ENCODE measurements around the gene ZNF184. TPM values are rescaled to one million over a fixed set of nuclear protein-coding genes. Genes with fewer than 3 reads are reported as not detected.
A peak's percentile ranks its signal among the peaks of the same experiment; 100 is the strongest.

The ZNF184 gene
- 3.5 and 5.5 TPM in 2 replicates for total RNA-seq (2014; rRNA removed; shearing (Covaris generic))
- 2.5 and 3.3 TPM in 2 replicates for polyA plus RNA-seq (2015; cell fraction: cytosol; rRNA removed)
- 4.0 and 4.1 TPM in 2 replicates for polyA plus RNA-seq (2015; cell fraction: nucleus; rRNA removed)

DNA sequence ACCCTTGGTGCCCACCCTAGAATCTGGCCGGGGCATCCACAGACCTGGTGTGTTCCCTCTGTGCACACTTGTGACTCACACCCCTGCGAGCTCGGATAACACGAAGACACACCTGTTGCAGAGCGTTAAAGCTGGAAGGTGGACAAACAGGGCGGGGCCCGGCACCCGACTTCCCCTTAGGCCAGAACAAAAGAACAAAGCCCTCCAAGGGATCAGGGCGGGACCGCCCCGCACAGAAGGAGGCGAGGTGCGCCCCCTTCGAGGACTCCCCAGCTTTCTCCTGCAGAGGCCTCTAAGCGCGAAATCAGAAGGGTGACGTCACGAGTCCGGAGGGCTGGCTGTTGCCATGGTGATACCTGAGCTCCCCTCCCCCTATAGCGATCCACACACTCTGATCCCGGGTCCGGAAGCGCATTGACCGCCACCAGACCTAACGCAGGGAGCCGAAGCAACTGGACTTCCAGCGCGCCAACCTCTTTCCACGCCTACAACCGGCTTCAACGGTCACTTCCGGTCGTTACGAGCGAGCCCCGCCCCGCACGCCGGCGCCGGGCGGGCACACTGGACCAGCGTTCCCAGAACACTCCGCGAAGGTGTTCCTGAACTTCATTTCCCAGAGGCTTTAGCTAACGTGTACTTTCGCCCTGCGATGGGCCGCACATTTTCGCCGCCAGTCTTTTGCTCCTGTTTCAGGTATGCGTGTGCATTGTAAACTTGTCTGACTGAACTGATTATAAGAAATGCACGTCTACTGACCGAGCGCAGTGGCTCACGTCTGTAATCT, at the start of gene ZNF184:
Gene ZNF184, minus strand, starts transcription at position 489 of the 784 bp plus-strand sequence. CDS start 811 bp downstream, outside the sequence.
- DNase-seq (ENCODE audit: low read depth), result peak; percentile 98

DNA sequence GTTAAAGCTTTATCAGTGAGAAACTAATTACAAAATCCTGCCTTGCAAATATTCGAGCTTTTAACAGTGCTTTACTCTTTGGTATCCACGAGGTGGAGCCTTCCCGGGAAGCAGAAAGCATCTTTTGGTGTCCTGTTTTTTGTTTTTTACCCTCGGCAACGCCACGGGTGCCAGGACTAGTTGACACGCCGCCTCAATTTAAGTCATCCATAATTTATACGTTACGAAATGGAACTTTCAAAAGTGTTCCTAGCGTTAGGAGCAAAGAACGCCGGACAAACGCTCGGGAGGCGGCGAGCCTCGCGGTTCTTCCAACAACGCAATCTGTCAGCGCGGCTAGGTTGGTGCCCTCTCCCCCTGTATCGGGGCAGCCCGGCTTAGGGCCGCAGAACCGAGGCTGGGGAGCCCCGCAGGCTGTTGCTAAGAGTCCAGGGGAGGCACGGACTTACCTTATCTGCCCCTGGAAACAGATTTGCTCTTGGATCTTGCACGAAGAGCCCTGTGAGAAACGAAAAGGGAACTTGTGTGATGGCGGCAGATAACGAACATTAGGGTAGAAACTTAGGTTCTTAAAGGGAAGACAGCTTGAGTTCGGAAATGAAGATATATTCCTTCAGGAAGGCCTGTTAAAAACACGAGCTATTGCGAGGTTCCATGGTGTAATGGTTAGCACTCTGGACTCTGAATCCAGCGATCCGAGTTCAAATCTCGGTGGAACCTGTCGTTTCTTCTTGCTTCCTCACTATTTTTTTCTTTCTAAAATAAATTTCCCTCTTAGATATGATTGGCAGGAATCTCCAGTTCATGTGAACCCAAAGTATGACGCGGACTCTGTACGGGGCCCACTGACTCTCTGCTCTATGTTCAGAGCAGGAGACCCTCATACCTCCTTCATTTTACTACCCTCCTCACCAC, 46.2 kb upstream of the ZNF184 start:
- DNase-seq (ENCODE audit: low read depth), result peak; percentile 87

DNA sequence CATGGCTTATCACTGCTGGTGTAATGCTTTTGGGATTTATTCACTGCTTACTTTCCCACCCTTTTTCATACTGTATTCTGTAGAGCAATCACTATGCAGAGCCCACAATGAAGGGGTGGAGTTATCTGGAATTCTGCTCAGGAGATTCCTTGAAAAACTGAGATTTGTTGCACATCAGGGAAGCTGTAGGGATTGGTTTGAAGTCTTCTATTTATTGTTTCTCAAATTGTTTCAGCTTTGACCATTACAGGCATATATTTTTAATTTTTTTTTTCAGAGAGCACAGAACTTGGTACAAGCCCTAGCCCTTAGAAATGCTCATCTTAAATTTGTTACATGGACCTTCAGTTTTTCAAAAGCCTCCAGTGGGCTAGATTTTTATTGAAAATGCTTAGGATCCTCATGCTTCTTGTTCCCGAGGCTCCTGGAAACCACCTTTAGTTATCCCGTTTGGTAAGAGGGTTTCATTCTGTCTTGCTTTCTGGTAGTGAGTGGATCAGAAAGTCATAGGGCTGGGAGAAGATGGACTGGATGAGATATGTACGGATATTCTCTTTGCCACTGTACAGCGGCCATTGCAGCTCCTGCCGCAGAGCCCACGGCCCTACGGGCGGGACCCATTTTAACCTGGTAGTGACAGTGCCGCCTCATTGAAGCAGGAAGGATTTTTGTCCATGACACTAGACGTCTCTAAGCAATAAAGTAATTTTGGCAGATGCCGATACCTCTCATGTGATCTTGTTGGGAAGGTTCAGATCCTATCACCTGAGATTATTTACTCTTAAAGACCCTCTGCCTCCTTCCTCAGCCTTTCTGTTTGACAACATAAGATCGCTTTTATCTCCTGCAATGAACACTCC, 45.3 kb upstream of the ZNF184 start:
- DNase-seq (ENCODE audit: low read depth), result no peak

DNA sequence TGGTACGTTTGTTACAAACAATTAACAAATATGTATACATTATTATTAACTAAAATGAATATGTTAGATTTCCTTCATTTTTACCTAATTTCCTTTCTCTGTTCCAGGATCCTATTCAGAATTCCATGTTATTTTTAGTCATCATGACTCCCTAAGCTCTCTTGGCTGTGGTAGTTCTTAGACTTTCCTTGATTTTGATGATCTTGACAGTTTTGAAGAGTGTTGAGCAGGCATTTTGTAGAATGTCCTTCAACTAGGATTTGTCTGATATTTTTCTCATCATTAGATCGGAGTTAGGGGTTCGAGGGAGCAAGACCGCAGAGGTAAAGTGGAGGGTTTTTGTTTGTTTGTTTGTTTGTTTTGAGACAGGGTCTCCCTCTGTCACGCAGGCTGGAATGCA, 44.3 kb upstream of the ZNF184 start:
- DNase-seq (ENCODE audit: low read depth), result no peak

DNA sequence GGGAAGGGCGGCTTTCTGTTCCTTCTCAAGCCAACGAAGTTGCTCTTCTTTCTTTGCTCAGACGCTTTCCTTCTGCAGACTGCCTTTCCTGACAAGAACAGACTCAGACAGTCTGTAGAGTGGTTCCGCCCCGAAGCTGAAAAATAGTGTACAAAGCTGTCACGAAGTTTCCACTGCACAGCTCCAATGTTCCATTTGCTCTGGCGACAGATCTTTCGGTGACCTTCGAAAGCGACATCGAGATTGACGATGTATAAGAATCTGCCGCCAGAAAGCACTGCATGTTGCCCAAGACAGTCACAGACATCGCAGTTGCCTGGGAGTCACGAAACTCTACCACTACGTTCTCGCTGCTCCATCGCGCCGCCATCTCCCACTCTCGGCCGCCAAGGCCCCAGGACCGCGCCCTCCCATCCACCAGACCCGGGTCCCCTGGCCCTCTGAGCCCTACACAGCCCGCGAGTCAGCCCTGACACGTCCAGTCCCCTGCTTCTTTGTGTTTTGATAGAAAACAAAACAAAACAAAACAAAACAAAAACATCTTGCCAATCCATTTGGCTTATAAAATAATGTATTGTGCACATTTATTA, 42.1 kb upstream of the ZNF184 start:
- DNase-seq (ENCODE audit: low read depth), result no peak

DNA sequence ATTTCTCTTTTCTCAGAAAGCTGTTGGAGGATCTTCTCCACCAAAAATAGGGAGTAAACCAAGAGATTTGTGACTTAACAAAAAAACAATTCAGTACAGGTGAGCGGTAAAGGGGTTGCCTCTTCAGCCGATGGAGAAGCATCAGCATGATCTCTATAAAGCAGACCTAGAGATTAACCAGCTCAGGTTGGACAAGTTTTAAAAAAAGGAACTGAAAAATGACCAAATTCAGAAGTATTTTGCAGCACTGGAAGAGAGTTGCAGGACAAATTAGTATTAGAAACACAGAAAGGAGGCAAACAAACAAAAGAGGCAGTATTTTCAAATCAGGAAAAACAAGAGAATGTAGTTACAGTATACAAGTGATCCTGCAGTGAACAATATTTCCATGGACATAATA, 39.6 kb upstream of the ZNF184 start:
- no peak for DNase-seq (ENCODE audit: low read depth)

DNA sequence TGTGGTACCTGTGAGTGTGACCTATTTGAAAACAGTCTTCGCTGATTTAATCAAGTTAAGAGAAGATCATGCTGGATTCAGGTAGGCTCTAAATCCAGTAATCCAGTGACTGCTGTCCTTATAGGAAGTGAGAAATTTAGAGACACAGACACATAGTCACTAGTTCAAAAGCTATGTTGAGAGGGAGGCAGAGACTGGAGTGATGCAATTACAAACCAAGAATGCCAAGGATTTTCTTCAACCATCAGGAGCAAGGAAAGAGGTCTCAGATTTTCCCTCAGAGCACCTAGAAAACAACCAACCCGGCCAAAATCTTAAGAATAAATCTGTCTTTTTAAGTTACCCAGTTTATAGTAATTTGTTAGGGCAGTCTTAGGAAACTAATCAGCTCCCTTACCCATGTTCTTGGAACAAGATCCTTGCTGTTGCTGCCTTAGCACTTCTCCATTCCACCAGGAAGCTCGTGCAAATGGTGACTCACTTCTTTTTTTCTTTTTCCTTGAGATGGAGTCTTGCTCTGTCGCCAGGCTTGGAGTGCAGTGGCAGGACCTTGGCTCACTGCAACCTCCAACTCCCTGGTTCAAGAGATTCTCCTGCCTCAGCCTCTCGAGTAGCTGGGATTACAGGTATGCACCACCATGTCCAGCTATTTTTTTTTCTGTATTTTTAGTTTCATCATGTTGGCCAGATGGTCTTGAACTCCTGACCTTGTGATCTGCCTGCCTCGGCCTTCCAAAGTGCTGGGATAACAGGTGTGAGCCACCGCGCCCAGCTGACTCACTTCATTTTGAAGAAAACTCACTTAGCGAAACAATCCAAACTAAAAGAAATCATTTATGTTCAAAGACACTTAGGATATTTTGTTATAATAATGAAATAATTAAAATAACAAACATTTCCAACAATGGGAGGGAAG, 34.4 kb upstream of the ZNF184 start:
- peak; percentile 17 for DNase-seq (ENCODE audit: low read depth)

DNA sequence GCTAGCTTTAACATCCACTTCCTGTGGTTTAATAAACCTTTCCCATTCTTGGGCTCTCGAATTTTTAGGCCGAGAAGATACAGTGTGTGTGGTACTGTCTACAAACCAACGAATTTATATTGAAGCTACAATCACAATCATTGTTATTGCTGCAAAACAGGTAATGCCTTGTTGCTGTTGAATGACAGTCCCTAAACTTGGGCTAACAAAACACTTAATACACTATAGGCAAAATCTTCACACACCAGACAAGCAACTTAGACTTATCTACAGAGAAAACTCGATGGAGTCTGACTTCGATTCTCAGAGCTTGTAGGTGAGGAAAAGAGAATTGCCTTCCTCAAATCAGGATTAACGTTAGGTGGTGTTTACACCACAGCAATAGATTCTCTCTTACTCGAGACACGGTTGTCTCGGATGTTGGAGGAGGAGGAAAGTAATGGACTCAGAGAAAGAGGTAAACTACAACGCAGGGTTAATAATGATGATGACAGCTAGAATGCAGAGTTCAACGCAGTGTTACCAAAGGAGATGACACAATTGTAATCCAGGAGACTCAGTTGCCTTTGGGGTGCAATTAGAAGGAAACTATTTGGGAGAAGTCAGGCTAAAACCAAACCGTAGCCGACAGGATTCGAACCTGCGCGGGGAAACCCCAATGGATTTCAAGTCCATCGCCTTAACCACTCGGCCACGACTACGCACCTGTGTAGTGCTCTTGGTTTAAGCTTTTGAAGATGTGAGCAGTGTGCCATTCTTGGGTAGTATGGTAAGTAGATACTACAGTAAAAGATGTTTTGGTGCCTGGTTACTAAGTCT, 32.5 kb upstream of the ZNF184 start:
- peak; percentile 95 for DNase-seq (ENCODE audit: low read depth)

DNA sequence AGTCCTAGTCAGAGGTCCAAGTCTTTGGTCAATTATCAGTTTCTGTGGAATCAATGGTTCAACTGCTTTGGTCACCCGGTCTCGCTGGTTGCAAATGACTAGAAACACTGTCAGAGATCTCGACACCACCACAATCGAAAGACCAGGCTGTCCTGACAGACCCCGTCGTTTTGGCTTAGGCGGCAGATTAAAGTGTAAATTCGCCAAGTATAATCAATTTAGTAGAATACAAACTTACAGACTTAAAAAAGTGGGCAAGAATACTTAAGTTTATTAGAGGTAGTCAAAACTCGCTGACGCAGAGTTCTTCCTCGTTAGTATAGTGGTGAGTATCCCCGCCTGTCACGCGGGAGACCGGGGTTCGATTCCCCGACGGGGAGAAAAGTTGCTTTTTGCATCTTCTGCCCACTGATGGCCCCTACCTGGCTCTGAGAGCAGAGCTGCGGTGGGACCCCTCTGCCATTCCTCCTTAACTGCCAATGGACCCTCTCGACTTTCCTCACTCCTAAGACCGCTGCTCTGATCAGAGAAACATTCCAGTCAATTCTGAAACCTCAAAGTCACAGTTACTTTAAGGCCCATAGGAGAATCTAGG, 30.6 kb upstream of the ZNF184 start:
- peak; percentile 69 for DNase-seq (ENCODE audit: low read depth)

DNA sequence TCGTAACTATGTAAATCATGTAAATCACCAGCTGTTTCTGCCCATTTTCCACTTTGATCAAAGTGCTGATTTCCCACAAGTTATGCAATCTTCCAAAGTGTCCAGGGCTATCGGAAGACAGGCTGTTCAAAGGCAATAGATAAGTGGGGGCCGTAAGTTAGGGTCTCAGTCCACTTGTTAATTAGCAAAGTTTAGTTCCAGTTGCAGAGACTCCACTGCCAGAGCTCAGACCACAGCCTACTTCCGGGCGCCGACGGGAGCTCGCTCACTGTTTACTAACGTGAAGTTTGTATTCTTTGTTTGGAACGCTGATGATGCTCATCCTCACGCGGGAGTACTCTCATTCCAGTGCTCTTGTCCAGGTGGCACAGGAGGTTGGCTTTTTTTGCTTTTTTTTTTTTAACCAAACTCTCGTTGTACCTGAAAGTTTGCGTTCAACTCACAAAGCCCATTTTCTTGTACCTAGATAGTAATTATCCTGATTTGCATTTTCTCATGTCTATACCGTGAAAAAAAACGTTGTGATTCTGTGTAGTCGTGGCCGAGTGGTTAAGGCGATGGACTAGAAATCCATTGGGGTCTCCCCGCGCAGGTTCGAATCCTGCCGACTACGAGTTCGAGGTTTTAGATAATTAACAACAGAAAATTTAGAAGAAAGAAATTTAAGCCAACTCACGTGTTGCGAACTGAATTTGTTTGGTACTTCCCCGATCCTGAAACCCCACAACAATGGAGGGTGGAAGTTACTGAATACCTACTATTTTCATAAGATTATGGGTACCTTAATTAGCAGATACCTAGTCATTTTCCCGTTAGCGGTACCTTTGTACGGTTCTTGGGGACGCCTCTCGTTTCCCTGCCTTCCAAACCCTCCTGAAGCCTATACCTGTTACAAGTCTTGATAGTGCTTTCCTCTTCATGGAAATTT, 29.9 kb upstream of the ZNF184 start:
- peak; percentile 91 for DNase-seq (ENCODE audit: low read depth)

DNA sequence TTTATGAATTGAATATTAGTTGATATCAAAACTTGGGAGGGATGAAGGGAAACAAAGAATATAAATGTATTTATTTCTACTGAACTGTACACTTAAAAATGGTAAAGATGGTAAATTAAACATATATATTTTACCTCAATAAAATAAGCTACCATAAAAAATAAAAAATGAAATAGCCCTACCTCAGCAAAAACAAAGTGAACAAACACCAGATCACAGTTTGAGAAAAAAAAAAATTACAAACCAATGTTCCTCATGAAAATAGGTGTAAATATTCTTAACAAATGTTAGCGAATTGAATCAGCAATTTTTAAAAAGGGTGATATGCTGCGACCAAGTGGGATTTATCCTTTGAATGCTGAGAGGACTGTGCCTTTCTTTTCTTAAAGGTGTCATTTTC, 28.3 kb upstream of the ZNF184 start:
- DNase-seq (ENCODE audit: low read depth), result no peak

DNA sequence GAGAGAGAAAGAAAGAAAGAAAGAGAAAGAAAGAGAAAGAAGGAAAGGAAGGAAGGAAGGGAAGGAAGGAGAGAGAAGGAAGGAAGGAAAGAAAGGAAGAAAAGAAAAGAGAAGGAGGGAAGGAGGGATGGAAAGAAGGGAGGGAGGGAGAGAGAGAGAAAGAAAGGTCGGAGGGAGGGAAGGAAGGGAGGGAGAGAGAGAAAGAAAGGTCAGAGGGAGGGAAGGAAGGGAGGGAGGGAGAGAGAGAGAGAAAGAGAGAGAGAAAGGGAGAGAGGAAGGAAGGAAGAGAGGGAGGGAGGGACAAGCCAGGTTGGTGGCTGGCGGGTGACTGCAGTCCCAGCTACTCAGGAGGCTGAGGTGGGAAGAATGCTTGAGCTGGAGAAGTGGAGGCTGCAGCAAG, 27.3 kb upstream of the ZNF184 start:
- no peak for DNase-seq (ENCODE audit: low read depth)

DNA sequence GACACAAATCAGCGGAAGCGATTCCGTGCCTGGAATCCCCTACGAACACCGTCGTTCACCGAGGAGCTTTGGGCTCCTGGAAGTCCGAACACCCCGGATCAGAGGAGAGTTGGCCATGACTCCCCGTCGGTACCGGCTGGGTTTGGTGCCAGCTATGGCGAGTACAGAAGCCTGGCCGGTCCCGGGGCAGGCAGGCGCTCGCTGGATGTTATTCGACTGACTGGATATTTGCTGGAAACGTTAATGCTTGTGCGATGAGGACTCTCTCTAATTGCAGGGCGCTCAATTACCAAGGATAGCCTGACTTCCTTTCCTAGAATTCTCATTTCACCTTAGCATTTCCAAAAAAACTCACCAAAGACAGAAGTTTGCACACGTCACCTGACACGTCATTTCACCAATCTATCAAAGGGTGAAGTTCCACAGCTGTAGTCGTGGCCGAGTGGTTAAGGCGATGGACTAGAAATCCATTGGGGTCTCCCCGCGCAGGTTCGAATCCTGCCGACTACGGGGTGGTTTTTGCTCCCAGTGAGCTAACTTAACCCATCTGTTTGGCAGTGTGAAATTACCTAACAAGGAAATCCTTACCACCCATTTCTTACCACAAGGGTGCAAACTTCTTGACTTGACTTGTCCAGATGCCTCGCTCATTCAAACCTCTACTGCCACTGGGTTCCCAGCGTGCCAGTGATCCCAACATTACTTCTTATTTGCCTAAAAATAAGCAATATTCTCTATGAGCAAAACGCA, 22.7 kb upstream of the ZNF184 start:
- peak; percentile 96 for DNase-seq (ENCODE audit: low read depth)

DNA sequence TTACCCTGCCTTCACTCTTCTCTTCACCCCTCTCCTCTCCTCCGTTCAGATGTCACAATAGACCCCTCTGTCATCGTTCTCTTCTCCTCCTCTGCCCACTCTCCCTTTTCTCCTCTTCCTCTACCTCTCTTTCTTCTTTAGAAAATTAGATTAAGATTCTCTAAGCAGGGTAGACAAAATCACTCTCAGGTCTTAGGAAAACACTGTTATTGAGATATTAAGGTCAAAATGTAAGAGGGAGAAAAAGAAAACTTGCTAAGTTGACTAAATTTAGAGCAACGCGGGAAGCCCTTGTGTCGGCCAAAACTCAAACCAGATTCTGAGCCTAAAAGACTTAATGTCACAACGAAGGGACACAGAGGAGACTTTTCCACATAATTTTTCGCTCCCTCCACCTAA, 22.1 kb upstream of the ZNF184 start:
- DNase-seq (ENCODE audit: low read depth), result no peak

DNA sequence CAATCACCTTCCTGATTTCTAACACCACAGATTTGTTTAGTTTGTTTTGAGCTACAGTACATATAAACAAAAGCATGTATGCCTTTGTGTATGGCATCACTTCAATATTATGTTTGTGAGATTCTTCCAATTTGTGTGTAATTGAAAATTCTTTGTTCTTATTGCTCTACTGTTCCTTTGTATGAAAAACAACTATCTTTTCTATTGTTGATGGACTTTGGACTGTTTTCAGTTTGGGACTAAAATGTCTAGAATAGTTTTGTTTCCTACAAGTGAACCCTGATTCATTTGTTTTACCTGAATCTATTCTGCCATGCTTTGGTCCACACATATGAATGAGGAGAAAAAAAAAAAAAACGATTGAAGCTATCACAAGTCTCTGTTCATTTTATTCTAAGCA, 21.2 kb upstream of the ZNF184 start:
- no peak for DNase-seq (ENCODE audit: low read depth)

DNA sequence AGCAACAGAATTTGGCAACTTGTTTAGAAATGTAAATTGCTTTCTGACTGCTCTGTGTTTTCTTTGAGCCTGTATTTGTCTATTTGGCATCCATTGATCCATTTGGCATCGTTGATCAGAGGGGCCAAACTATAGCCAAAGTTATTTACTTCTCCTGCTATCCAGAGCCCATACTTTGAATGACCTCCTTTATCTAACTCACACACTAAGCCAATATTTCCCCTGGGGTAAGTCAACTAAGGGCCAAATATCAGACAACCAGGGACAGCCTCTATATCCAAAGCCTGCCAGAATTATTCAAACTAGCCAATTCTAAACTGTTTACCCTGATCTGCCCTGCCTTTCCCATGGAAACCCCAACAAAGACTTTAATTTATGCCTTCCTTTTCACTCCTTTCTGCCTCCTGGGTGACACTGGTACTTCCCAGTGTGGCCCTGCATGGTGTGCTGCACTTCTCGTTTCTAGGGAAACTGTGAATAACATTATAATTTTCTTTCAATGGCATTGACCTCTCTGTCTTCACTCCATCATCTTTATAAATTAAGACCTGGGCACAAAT, 19.8 kb upstream of the ZNF184 start:
- DNase-seq (ENCODE audit: low read depth), result no peak
